MG63 (cell line): ENCODE data around the gene EDN1. TPM values are rescaled to one million over a fixed set of nuclear protein-coding genes. Genes with fewer than 3 reads are reported as not detected.

Experiments
- DNase-seq: peaks from one replicate; pipeline ENCODE4 v3.0.0-alpha.2; 2020
- H3K27me3 ChIP-seq: fragments of 250-450 bp; sonication (Bioruptor Pico); 2 replicates; pipeline ENCODE4 v1.5.1; 2020; ENCODE audit warnings: mild to moderate bottlenecking, moderate library complexity
- H3K36me3 ChIP-seq: fragments of 250-450 bp; sonication (Bioruptor Pico); 2 replicates; pipeline ENCODE4 v1.5.1; 2020; ENCODE audit warnings: mild to moderate bottlenecking, moderate library complexity
- H3K4me3 ChIP-seq: fragments of 250-450 bp; sonication (Bioruptor Pico); 2 replicates; pipeline ENCODE4 v1.5.1; 2020; ENCODE audit warnings: mild to moderate bottlenecking, moderate library complexity
- H3K9me3 ChIP-seq: fragments of 250-450 bp; sonication (Bioruptor Pico); 2 replicates; pipeline ENCODE4 v1.5.1; 2020; ENCODE audit warnings: mild to moderate bottlenecking, moderate library complexity
- total RNA-seq: library from RNA; depleted of rRNA; stranded (reverse); fragments of >200 nt; shearing (Covaris generic); gene quantifications from 2 replicates; pipeline ENCODE4 v1.2.3, GENCODE V29; 2014; ENCODE audit warnings: low replicate concordance

The EDN1 gene
- total RNA-seq, 1 experiment from 2014 or later, result 26.8 TPM

- DNase-seq, result no peak
- Histone ChIP-seq H3K36me3 (peaks cover 16% of the 10 kb centered on the region), H3K9me3 (no peaks in the 10 kb centered on the region), H3K27me3 (no peaks in the 10 kb centered on the region), H3K4me3 (no peak overlapping the region)
These were observed 1.9 kb upstream of the EDN1 start for GRCh38 chr6:12288211-12288618.

- DNase-seq, result no peak
- peaks cover 23% of the 10 kb centered on the region for H3K36me3 ChIP-seq
These were observed 1.2 kb upstream of the EDN1 start for GRCh38 chr6:12288914-12289313.

DNA sequence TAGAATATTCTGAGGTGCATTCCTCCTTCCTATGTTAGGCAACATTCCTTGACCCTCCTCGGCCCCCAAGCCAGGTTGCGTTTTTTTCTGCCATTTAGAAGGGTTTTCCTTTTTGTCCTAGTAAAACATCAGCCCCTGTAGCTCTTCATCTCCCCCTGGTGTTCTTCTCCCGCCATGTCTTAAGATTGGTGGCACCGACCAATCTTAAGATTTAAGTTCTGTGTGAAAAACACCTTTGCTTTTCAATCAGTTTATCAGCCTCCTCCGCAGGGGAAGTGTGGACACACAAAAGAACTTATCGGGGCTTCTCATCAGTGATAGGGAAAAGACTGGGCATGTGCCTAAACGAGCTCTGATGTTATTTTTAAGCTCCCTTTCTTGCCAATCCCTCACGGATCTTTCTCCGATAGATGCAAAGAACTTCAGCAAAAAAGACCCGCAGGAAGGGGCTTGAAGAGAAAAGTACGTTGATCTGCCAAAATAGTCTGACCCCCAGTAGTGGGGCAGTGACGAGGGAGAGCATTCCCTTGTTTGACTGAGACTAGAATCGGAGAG, 719 bp upstream of the EDN1 start:
- Histone ChIP-seq H3K27me3 (no peaks in the 10 kb centered on the region), H3K36me3 (peaks cover 29% of the 10 kb centered on the region), H3K4me3 (peak overlapping the region; percentile 64), H3K9me3 (no peaks in the 10 kb centered on the region)
- DNase-seq, result peak; percentile 71

More at GRCh38 chr6:12288914-12289313, 1.2 kb upstream of the EDN1 start:
- no peaks in the 10 kb centered on the region for H3K27me3 ChIP-seq
- H3K4me3 ChIP-seq, result peak overlapping the region; percentile 64
- no peaks in the 10 kb centered on the region for H3K9me3 ChIP-seq

GRCh38 chr6:12291071-12291838, 1.1 kb downstream of the EDN1 start:
- H3K36me3 ChIP-seq, result peaks cover 45% of the 10 kb centered on the region
- peak overlapping the region; percentile 64 for H3K4me3 ChIP-seq
- H3K9me3 ChIP-seq, result no peaks in the 10 kb centered on the region
- no peak for DNase-seq
- no peaks in the 10 kb centered on the region for H3K27me3 ChIP-seq

DNA sequence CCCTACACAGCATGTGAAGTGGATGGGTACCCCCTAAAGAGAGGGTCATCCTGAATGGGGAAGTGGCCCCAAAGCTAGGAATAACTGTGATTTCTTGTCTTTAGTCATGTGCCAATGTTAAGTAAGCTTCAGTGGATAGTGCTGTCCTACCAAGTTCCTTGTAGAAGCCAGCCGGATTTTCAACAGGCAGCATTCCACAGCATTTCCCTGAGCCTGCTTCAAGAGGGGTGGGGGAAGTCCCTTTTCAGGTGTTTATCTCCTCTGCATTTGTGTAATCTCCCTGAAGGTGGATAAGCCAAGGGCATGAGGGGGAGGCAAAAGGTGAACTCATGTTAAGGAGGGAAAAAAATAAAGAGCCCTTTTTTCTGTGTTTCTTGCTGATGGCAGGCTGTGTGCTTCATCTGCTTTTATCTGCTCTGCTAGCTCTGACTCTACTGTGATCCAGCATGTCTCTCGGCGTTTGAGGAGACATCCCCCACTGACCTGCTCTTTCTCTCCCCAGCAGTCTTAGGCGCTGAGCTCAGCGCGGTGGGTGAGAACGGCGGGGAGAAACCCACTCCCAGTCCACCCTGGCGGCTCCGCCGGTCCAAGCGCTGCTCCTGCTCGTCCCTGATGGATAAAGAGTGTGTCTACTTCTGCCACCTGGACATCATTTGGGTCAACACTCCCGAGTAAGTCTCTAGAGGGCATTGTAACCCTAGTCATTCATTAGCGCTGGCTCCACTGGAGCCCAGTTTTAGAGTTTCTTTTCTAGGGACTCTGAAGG, 1.9 kb downstream of the EDN1 start:
- H3K27me3 ChIP-seq, result no peaks in the 10 kb centered on the region
- no peak for DNase-seq
- H3K36me3 ChIP-seq, result peaks cover 51% of the 10 kb centered on the region
- H3K9me3 ChIP-seq, result no peaks in the 10 kb centered on the region
- peak overlapping the region; percentile 64 for H3K4me3 ChIP-seq

- no peaks in the 10 kb centered on the region for H3K27me3 ChIP-seq
- H3K36me3 ChIP-seq, result peaks cover 59% of the 10 kb centered on the region
- H3K9me3 ChIP-seq, result no peaks in the 10 kb centered on the region
- no peak overlapping the region; the same call in 1 of the 2 replicates for H3K4me3 ChIP-seq
- no peak for DNase-seq
These were observed 3.2 kb downstream of the EDN1 start for GRCh38 chr6:12293235-12293930.

DNA sequence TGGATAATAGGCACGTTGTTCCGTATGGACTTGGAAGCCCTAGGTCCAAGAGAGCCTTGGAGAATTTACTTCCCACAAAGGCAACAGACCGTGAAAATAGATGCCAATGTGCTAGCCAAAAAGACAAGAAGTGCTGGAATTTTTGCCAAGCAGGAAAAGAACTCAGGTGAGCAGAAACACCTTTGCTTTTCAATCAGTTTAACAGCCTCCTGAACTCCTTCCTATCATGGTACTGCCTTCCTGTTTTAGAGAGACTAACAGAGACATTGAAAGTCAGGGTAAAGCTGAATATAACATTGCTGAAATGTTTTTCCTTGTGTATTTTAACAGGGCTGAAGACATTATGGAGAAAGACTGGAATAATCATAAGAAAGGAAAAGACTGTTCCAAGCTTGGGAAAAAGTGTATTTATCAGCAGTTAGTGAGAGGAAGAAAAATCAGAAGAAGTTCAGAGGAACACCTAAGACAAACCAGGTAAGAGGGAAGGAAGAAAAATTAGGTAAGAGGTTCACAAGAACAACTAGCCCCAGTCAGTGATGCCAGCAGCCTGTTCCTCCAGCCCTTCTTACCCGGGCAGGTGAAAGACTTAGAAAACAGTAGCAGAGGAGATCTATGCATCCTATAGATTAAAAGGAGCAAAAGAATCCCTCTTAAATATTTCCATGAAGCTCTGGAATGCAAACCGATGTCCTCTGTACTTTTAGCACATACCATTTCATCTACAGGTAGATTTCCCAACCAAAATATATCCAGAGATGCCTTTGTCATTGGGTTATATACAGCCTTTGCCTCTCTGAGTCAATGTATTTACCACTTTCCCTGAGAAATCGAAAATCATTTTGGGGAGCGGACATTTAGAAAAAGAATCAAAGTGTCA, 4.0 kb downstream of the EDN1 start:
- no peak for DNase-seq
- no peaks in the 10 kb centered on the region for H3K9me3 ChIP-seq
- peaks cover 59% of the 10 kb centered on the region for H3K36me3 ChIP-seq
- H3K27me3 ChIP-seq, result no peaks in the 10 kb centered on the region
- no peak overlapping the region for H3K4me3 ChIP-seq

DNA sequence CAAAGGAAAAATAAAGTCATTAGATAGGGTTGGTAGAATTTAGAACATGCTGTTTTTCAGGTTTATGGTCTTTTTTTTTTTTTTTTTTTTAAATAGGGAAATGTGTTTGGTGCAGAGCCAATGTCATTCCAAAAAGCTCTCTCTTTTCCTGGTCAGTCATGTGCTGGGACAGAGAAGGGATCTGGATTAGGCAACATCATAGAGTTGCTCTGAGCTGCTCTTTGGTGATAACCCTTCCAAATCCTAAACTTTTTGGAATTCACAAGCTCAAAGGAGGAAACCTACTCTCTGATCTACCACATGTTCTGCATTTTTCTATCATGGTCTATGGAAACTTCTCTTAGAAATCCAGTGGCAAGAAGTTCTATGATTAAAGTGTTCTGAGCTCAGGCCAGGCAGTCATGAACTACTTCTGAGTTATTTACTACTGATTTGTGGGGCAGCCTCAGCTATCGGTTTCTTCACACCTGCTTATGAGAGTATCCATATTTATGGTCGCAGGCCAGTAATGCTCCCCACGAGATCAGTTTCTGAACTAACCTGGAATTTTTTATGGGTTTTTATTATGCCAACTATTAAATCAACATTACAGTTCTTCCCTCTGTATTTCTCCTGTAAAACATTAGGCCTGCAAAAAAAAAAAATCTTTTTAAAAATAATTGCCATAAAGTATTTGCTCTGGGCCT, 4.8 kb downstream of the EDN1 start:
- Histone ChIP-seq H3K4me3 (no peak overlapping the region), H3K27me3 (no peaks in the 10 kb centered on the region), H3K36me3 (peaks cover 59% of the 10 kb centered on the region), H3K9me3 (no peaks in the 10 kb centered on the region)
- no peak for DNase-seq

GRCh38 chr6:12295558-12296254, 5.5 kb downstream of the EDN1 start:
- Histone ChIP-seq H3K9me3 (no peaks in the 10 kb centered on the region), H3K4me3 (peak overlapping the region; percentile 3; the same call in 1 of the 2 replicates), H3K36me3 (peaks cover 59% of the 10 kb centered on the region), H3K27me3 (no peaks in the 10 kb centered on the region)
- DNase-seq, result no peak

DNA sequence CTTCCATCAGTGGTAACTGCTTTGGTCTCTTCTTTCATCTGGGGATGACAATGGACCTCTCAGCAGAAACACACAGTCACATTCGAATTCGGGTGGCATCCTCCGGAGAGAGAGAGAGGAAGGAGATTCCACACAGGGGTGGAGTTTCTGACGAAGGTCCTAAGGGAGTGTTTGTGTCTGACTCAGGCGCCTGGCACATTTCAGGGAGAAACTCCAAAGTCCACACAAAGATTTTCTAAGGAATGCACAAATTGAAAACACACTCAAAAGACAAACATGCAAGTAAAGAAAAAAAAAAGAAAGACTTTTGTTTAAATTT, 6.1 kb downstream of the EDN1 start:
- Histone ChIP-seq H3K36me3 (peaks cover 59% of the 10 kb centered on the region), H3K4me3 (peak overlapping the region; percentile 3; the same call in 1 of the 2 replicates), H3K27me3 (no peaks in the 10 kb centered on the region), H3K9me3 (no peaks in the 10 kb centered on the region)
- DNase-seq, result peak; percentile 92

GRCh38 chr6:12296604-12297003, 6.4 kb downstream of the EDN1 start:
- no peaks in the 10 kb centered on the region for H3K27me3 ChIP-seq
- DNase-seq, result no peak
- no peak overlapping the region for H3K4me3 ChIP-seq
- peaks cover 56% of the 10 kb centered on the region for H3K36me3 ChIP-seq
- no peaks in the 10 kb centered on the region for H3K9me3 ChIP-seq

DNA sequence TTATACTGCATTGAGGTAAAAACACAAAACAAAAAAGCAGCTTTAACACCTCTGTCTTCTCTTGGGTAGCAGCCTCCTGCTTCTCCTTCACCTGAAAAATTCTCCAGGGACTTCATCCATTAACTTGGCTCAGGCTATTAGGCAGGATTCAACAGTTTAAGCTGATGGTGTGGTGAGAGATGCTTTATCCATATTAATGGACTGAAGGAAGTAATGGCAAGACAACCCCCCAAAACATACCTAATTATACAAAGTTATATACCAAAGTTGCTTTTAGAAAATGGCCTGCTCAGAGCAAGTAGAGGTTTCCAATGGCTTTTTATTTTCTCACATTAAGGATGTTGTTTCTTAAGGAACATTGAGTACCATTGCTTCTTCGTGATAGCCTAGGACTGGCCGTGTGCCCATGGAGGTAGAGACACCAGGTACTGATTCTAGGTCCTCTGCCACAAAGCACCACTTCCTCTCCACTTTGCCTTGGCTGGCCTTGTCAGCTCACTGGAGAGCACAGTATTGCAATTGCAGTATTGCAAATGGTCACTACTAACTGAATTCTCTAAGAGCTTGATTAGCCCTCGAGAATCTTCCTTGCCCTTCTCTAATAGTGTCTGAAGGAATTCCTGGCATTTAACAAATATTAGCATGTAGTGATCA, 7.3 kb downstream of the EDN1 start:
- Histone ChIP-seq H3K9me3 (no peaks in the 10 kb centered on the region), H3K36me3 (peaks cover 50% of the 10 kb centered on the region), H3K27me3 (no peaks in the 10 kb centered on the region), H3K4me3 (no peak overlapping the region)
- no peak for DNase-seq

- H3K36me3 ChIP-seq, result peaks cover 42% of the 10 kb centered on the region
- H3K9me3 ChIP-seq, result no peaks in the 10 kb centered on the region
- H3K27me3 ChIP-seq, result no peaks in the 10 kb centered on the region
- no peak for DNase-seq
- H3K4me3 ChIP-seq, result no peak overlapping the region
These were observed 8.1 kb downstream of the EDN1 start for GRCh38 chr6:12298017-12298978.

DNA sequence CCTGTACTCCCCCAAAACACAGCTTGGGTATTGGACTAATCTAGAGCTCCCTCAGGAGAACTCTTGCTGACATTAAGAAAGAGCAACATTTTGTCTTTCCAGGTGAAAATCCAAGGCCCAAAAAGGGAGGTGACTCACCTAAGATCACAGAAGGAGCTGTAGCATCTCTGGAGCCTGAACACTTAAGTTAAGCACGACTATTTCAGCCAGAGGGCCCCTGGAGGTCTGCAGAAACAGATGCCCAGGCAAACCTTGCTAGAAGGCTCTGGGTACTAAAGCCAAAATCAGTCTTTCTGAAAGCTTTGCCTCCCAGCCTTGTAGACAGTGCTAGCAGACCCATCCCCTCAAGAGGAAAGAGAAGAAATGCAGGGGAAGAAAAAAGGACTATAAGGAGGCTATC, 8.8 kb downstream of the EDN1 start:
- Histone ChIP-seq H3K27me3 (no peaks in the 10 kb centered on the region), H3K36me3 (peaks cover 35% of the 10 kb centered on the region), H3K4me3 (no peak overlapping the region), H3K9me3 (no peaks in the 10 kb centered on the region)
- DNase-seq, result no peak
